B cell (primary cell): ENCODE data around the gene KCNJ5.

Experiments used
- CTCF ChIP-seq: fragments of 200-600 bp; IDR thresholded peaks from one replicate; pipeline ENCODE4 v1.8.0; 2022; ENCODE audit warnings: antibody characterized with exemption, mild to moderate bottlenecking
- EZH2 ChIP-seq: IDR thresholded peaks from 2 replicates; pipeline ENCODE4 v1.6.1; 2012; ENCODE audit warnings: borderline replicate concordance, low read depth, mild to moderate bottlenecking, moderate library complexity, low read length; ENCODE audit not compliant: insufficient read depth, poor library complexity, severe bottlenecking

GRCh38 chr11:128881221-128881620 lies 9.9 kb upstream of the KCNJ5 start:
- TF ChIP-seq CTCF (no peak), EZH2 (no peak)
